H54 (cell line): ENCODE data around the gene PPP1R3C.

Experiments used
- DNase-seq: peaks from one replicate; pipeline ENCODE4 v3.0.0; 2011; ENCODE audit warnings: low spot score, mixed read lengths; ENCODE audit not compliant: insufficient read length
- FAIRE-seq: peaks from 3 replicates; lab custom pipeline; 2011; peaks lifted over from hg19 to GRCh38; lab: Jason Lieb, UNC
- POLR2A ChIP-seq: IDR thresholded peaks from 2 replicates; pipeline ENCODE4 v1.6.1; 2011; ENCODE audit warnings: low read depth, mild to moderate bottlenecking, low read length

The PPP1R3C gene

GRCh38 chr10:91601212-91601611 is 31.7 kb downstream of the PPP1R3C start:
- FAIRE-seq, result no peak

GRCh38 chr10:91598211-91598977 is 34.5 kb downstream of the PPP1R3C start:
- TF ChIP-seq POLR2A, result no peak
- peak; percentile 65 for DNase-seq
- FAIRE-seq, result peak; percentile 92

More at GRCh38 chr10:91601212-91601611, 31.7 kb downstream of the PPP1R3C start:
- DNase-seq, result no peak
- TF ChIP-seq POLR2A, result no peak

GRCh38 chr10:91597197-91597881 is 35.5 kb downstream of the PPP1R3C start:
- FAIRE-seq, result no peak
- no peak for TF ChIP-seq POLR2A
- DNase-seq, result no peak

- TF ChIP-seq POLR2A, result no peak
- FAIRE-seq, result peak; percentile 45
- no peak for DNase-seq
Measured at GRCh38 chr10:91596825-91597196, 36.1 kb downstream of the PPP1R3C start.

GRCh38 chr10:91593834-91594233 is 39.0 kb downstream of the PPP1R3C start:
- DNase-seq (no peak), FAIRE-seq (no peak)

GRCh38 chr10:91593366-91593765 is 39.5 kb downstream of the PPP1R3C start:
- no peak for TF ChIP-seq POLR2A
- no peak for DNase-seq
- FAIRE-seq, result no peak

More at GRCh38 chr10:91593834-91594233, 39.0 kb downstream of the PPP1R3C start:
- TF ChIP-seq POLR2A, result no peak

- TF ChIP-seq POLR2A, result no peak
- DNase-seq, result no peak
- FAIRE-seq, result no peak
Measured at GRCh38 chr10:91592266-91592975, 40.5 kb downstream of the PPP1R3C start.

GRCh38 chr10:91591797-91592174 is 41.1 kb downstream of the PPP1R3C start:
- DNase-seq (no peak), FAIRE-seq (no peak)
- TF ChIP-seq POLR2A, result no peak

GRCh38 chr10:91590904-91591796 is 41.7 kb downstream of the PPP1R3C start:
- TF ChIP-seq POLR2A, result no peak
- FAIRE-seq (no peak), DNase-seq (peak; percentile 34)

GRCh38 chr10:91590142-91590903 is 42.5 kb downstream of the PPP1R3C start:
- FAIRE-seq (no peak), DNase-seq (no peak)
- TF ChIP-seq POLR2A, result no peak

- no peak for FAIRE-seq
- DNase-seq, result no peak
- TF ChIP-seq POLR2A, result no peak
Measured at GRCh38 chr10:91589658-91590035, 43.2 kb downstream of the PPP1R3C start.

GRCh38 chr10:91589015-91589657 is 43.7 kb downstream of the PPP1R3C start:
- no peak for TF ChIP-seq POLR2A
- DNase-seq (no peak), FAIRE-seq (peak; percentile 6)
